ACC112 (cell line): Measurements from ENCODE around the gene AKR1D1.
"Not testable (repeated sequence)": the region's sequence is repeated elsewhere in the genome, so short reads cannot be mapped to it uniquely, and the experiment has no call there.

Source experiments
- H2AFZ ChIP-seq: fragments of 200-600 bp; sonication (generic); one replicate; pipeline ENCODE4 v1.6.0; 2017; ENCODE audit warnings: antibody characterized with exemption, low read length; ENCODE audit not compliant: unreplicated experiment
- H3K27ac ChIP-seq: fragments of 200-600 bp; sonication (generic); 2 replicates; pipeline ENCODE4 v1.5.1; 2014; ENCODE audit warnings: low read depth, mild to moderate bottlenecking, antibody characterized with exemption, low read length, moderate library complexity
- H3K27me3 ChIP-seq: fragments of 200-600 bp; sonication (generic); 2 replicates; pipeline ENCODE4 v1.6.1; 2014; ENCODE audit warnings: mild to moderate bottlenecking, antibody characterized with exemption, low read length, moderate library complexity, mixed read lengths; ENCODE audit not compliant: insufficient read depth
- H3K36me3 ChIP-seq: fragments of 200-600 bp; sonication (generic); 2 replicates; pipeline ENCODE4 v1.6.1; 2016; ENCODE audit warnings: mild to moderate bottlenecking, antibody characterized with exemption, low read length, moderate library complexity, mixed read lengths; ENCODE audit not compliant: insufficient read depth
- H3K4me1 ChIP-seq: fragments of 200-600 bp; sonication (generic); one replicate; pipeline ENCODE4 v1.6.1; 2016; ENCODE audit warnings: low read length, mixed read lengths; ENCODE audit not compliant: insufficient read depth, unreplicated experiment, control insufficient read depth
- H3K4me3 ChIP-seq: fragments of 200-600 bp; sonication (generic); 2 replicates; pipeline ENCODE4 v1.5.1; 2014; ENCODE audit warnings: mild to moderate bottlenecking, low read depth, low read length
- H3K79me2 ChIP-seq: fragments of 200-600 bp; sonication (generic); one replicate; pipeline ENCODE4 v1.6.0; 2016; ENCODE audit warnings: low read length; ENCODE audit not compliant: control insufficient read depth, unreplicated experiment, insufficient read depth

The AKR1D1 gene

DNA sequence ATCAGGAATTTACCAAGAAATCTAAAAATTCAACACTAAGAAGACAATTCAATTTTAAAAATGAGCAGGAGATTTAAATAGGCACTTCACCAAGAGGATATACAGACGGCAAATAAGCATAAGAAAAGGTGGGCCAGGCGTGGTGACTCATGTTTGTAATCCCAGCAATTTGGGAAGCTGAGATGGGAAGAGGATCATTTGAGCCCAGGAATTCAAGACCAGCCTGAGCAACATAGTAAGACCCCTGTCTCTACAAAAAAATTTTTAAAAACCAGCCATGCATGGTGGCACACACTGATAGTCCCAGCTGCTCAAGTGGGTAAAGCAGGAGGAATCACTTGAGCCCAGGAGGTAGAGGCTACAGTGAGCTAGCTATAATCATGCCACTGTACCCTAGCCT, 3.5 kb upstream of the AKR1D1 start:
- H3K27ac ChIP-seq = no peak overlapping the region

DNA sequence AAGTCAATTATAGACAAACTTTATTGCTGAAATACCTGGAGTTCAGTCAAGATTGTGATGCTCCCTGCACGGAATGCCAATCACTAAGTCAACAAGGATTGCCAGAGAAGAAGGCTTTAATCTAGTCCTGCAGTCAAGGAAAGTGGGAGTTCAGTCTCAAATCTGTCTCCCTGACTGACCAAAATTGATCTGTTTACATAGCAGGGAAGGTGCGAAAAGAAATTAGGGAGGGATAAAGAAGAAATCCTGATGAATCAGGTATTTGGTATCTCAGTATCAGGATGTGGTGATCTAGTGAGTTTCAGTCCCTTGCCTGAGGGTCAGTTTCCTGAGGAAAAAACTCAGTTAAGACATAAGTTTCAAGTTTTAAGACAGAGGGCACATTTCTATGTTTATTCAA, 2.1 kb upstream of the AKR1D1 start:
- Histone ChIP-seq H3K79me2 (no peaks in the 10 kb centered on the region), H3K27ac (no peak overlapping the region), H2AFZ (no peak overlapping the region), H3K36me3 (no peaks in the 10 kb centered on the region), H3K27me3 (peaks cover 28% of the 10 kb centered on the region), H3K4me3 (no peak overlapping the region), H3K4me1 (no peaks in the 10 kb centered on the region)

More for the DNA sequence above, 3.5 kb upstream of the AKR1D1 start:
- Histone ChIP-seq H3K27me3 (peaks cover 35% of the 10 kb centered on the region), H3K4me3 (no peak overlapping the region), H3K79me2 (no peaks in the 10 kb centered on the region), H3K36me3 (no peaks in the 10 kb centered on the region), H2AFZ (no peak overlapping the region), H3K4me1 (no peaks in the 10 kb centered on the region)

DNA sequence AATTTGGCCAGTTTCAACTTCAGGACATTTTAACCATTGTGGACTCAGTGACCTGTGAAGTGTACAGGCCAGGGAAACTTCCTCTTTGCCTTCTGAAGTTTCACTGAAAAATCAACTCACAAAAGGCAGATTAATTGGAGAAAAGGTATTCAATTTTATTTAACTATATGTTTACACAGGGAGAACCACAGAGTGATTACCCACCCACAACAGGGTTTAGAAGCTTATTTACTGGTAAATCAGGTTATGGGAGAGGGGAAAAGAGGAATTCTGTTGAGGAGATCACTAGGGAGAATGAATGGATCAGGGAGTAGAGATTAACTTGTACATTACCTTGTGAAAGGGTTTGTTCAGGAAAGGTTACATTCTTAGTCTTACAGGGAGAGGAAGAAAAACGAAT, 1.7 kb upstream of the AKR1D1 start:
- no peak overlapping the region for H3K27ac ChIP-seq
- no peaks in the 10 kb centered on the region for H3K36me3 ChIP-seq
- peaks cover 28% of the 10 kb centered on the region for H3K27me3 ChIP-seq
- no peaks in the 10 kb centered on the region for H3K4me1 ChIP-seq
- no peak overlapping the region for H3K4me3 ChIP-seq
- H3K79me2 ChIP-seq = no peaks in the 10 kb centered on the region
- no peak overlapping the region for H2AFZ ChIP-seq

DNA sequence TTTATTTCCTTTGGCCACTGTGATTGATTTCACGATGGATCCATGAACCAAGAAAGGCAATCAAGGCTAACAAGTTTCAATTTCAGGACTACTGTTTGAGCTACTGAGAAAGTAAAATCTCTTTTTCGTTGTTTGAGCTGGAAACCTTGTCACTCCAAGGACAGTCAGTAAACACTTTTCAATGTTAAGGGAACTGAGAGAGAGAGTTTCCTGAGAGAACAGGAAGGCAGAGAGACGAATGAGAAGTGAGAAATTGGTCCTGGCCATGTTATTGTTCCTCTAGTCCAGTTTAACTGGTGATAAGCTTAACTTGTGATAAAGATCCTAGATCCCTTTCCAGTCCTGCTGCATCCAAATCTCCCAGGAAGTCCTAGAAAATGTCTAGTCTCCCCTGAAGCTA, 909 bp upstream of the AKR1D1 start:
- no peaks in the 10 kb centered on the region for H3K4me1 ChIP-seq
- H3K4me3 ChIP-seq = no peak overlapping the region
- H3K36me3 ChIP-seq = no peaks in the 10 kb centered on the region
- H2AFZ ChIP-seq = no peak overlapping the region
- no peak overlapping the region for H3K27ac ChIP-seq
- no peaks in the 10 kb centered on the region for H3K79me2 ChIP-seq
- peaks cover 28% of the 10 kb centered on the region for H3K27me3 ChIP-seq

DNA sequence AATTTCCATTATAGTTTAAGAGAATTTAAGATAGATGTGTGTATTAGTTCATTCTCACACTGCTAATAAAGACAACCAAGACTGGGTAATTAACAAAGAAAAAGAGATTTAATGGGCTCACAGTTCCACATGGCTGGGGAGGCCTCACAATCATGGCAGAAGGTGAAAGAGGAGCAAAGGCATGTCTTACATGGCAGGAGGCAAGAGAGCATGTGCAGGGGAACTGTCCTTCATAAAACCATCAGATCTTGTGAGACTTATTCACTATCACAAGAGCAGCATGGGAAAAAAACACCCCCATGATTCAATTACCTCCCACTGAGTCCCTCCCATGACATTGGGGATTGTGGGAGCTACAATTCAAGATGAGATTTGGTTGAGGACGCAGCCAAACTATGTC, 473 bp upstream of the AKR1D1 start:
- H3K27ac ChIP-seq, H3K79me2 ChIP-seq, H3K36me3 ChIP-seq, H3K4me1 ChIP-seq, H2AFZ ChIP-seq, H3K4me3 ChIP-seq: not testable (repeated sequence)
- H3K27me3 ChIP-seq = peaks cover 28% of the 10 kb centered on the region

DNA sequence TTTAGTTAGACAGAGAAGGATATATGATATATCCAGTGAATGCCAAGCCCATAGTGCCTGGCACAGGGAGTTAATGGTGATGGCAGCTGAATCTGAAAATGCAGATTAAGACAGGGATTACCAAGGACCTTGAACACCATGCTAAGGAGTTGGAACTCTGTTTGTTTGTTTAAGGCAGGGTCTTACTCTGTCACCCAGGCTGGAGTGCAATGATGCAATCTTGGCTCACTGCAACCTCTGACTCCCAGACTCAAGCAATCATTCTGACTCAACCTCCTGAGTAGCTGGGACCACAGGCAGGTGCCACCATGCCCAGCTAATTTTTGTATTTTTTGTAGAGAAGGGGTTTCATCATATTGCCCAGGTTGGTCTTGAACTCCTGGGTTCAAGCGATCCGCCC, 1.6 kb downstream of the AKR1D1 start:
- Histone ChIP-seq H3K4me3 (no peak overlapping the region), H3K27ac (no peak overlapping the region), H3K36me3 (no peaks in the 10 kb centered on the region), H2AFZ (no peak overlapping the region), H3K79me2 (no peaks in the 10 kb centered on the region), H3K4me1 (no peaks in the 10 kb centered on the region), H3K27me3 (peaks cover 23% of the 10 kb centered on the region)

DNA sequence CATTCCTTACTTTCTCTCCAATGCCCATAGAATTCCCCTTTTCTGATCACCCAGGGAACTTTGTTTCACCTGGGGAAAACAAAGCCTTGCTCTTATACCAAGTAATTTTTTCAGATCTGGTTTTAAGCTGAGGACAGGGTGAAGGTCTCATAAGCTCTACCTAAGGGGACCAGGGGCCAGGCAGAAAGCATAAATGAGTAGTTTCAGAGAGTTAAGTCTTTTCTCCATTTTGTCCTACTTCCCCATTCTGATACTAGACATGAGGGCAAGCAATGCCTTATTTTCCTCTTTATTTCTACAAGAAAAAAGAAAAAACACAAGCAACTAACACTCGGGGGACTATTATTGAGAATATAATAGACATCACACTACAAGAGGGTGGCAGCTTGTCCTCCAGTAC, 2.9 kb downstream of the AKR1D1 start:
- no peak overlapping the region for H3K27ac ChIP-seq
- no peaks in the 10 kb centered on the region for H3K79me2 ChIP-seq
- no peaks in the 10 kb centered on the region for H3K36me3 ChIP-seq
- H3K27me3 ChIP-seq = peaks cover 28% of the 10 kb centered on the region
- H3K4me3 ChIP-seq = no peak overlapping the region
- no peak overlapping the region for H2AFZ ChIP-seq
- no peaks in the 10 kb centered on the region for H3K4me1 ChIP-seq

DNA sequence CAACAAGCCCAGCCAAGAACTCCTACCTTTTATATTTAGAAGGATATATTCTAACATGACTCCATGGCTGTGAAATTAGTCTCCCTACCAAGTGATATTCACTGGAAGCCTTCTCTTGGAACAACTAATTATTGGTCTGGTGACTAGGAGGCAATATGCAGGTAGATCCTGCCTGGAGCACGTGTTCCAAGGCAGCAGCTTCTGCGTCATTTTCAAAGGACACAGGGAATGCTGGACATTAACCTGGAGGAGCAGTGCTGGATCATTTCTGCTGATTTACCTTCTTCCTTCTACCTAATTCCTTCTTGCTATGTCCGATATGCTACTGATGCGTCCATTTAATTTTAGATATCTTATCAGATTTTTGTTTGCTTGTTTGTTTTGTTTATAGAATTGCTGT, 5.6 kb downstream of the AKR1D1 start:
- Histone ChIP-seq H2AFZ (no peak overlapping the region), H3K27ac (no peak overlapping the region), H3K4me3 (no peak overlapping the region), H3K4me1 (no peaks in the 10 kb centered on the region), H3K36me3 (no peaks in the 10 kb centered on the region), H3K27me3 (peaks cover 15% of the 10 kb centered on the region), H3K79me2 (no peaks in the 10 kb centered on the region)

DNA sequence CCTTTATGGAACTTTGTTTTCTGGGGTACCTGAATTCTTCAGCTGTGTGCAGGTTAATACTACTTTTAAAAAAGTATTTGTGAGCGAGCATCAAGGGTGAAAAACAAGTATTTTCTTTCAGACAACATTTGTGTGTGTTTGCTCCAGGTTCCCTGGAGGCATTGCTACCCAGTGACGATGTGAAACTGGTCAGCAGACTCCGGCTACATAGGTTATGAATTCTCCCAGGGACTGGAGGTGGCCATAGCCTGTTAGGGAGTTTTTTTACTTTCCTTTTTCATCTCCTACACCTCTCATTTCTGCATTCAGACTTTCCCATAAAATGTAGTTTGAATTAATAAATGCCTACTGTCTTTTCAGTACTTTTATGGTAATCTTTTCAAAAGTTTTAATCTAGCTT, 7.6 kb downstream of the AKR1D1 start:
- H3K79me2 ChIP-seq = no peaks in the 10 kb centered on the region
- no peak overlapping the region for H3K4me3 ChIP-seq
- no peaks in the 10 kb centered on the region for H3K4me1 ChIP-seq
- H2AFZ ChIP-seq = no peak overlapping the region
- 0 out of 2 replicates have a peak, but pooled peaks cover 9% of the 10 kb centered on the region for H3K27me3 ChIP-seq
- H3K27ac ChIP-seq = no peak overlapping the region
- no peaks in the 10 kb centered on the region for H3K36me3 ChIP-seq

DNA sequence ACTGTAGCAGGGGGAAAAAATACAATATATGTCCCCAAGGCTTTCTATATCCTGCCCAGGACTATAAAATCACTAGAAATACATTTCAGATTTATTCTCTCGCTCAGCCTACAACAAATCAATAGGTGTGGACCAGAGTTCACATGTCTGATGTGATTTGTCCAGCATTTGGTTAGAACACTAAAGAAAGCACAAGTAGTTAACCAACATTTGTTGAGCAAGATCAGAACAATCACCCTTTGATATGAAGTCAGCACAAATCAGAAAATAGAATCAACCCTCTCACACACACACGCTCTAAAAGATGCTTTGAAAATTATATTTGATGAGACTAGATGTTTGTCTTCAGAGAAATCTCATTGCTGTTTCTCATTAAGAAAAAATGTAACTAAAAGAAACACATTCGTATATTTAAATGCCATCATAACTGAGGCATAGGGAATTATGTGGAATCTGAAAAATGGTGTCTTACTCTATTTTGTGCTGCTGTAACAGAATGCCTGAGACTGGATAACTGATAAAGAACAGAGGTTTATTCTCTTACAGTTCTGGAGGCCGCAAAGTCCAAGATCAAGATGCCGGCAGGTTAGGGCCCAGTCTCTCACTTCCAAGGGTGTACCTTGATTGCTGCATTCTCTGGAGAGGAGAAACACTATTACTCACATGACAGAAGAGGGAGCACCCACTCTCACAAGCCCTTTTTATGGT, 10.5 kb downstream of the AKR1D1 start:
- Histone ChIP-seq H3K27ac (no peak overlapping the region), H3K4me3 (no peak overlapping the region)

DNA sequence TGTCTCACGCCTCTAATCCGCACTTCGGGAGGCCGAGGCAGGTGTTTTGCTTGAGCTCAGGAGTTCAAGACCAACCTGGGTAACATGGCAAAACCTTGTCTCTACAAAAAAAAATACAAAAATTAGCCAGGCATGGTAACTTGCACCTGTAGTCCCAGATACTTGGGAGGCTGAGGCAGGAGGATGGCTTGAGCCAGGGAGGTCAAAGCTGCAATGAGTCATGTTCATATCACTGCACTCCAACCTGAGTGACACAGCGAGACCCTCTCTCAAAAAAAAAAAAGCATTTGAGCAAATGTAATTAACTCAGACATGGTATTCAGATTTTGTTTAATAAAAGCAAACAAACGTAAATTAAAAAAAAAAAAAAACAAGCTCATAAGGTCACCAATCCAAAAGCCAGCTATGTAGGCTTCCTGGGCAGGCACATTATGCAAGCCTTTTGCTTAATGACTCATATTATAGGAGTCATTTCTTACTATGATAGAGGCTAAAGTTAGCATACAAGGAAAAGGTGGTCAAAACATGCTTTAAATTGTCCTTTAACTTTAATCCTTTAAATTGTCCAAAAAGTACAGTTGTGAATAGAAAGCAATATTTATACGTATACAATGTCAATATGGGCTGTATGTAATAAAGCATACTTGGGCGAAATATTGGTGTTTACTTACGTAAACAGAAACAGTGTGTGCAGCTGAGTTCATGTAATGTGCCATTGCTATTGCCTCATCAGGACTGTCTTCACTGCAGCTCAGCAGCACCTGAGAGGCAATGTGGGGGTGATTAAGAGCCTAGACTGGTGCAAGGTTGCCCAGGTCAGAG, 13.0 kb downstream of the AKR1D1 start:
- no peaks in the 10 kb centered on the region for H3K79me2 ChIP-seq
- no peak overlapping the region for H3K4me3 ChIP-seq
- no peaks in the 10 kb centered on the region for H3K4me1 ChIP-seq
- no peak overlapping the region for H3K27ac ChIP-seq
- no peaks in the 10 kb centered on the region for H3K36me3 ChIP-seq
- H2AFZ ChIP-seq = no peak overlapping the region
- peaks cover 7% of the 10 kb centered on the region; the same call in 1 of the 2 replicates for H3K27me3 ChIP-seq

More for the DNA sequence above, 10.5 kb downstream of the AKR1D1 start:
- Histone ChIP-seq H3K4me1 (no peaks in the 10 kb centered on the region), H3K27me3 (0 out of 2 replicates have a peak, but pooled peaks cover 9% of the 10 kb centered on the region), H2AFZ (no peak overlapping the region), H3K36me3 (no peaks in the 10 kb centered on the region), H3K79me2 (no peaks in the 10 kb centered on the region)
